HUDEP-2 (cell line): ENCODE data around the gene KLHL17.
"Not testable (repeated sequence)": the region's sequence is repeated elsewhere in the genome, so short reads cannot be mapped to it uniquely, and the experiment has no call there.

Experiments used
- DNase-seq, 76 experiments: peaks; one replicate each; lab custom pipeline; 2025; ENCODE audit not compliant: unreplicated experiment in 76 of 76; lab: John Stamatoyannopoulos, UW

Gene KLHL17

DNA sequence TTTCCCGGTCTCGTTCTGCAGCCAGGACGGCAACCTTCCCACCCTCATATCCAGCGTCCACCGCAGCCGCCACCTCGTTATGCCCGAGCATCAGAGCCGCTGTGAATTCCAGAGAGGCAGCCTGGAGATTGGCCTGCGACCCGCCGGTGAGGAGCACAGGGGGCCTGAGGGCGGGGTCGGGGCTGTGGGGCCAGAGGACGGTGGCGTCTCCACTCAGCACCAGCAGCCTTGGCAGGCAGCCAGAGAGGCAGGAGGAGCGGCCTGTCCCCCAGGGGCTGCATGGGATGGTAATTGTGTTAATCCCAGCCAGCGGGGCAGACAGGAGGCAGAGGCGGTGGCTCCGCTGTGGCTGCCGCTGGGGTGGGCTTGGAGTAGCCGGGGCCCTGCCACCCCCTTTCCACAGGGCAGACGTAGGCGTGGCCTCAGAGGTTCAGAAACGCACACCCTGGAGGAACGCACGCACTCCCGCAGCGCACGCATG lies 24.6 kb upstream of the KLHL17 start:
- no peak for DNase-seq

DNA sequence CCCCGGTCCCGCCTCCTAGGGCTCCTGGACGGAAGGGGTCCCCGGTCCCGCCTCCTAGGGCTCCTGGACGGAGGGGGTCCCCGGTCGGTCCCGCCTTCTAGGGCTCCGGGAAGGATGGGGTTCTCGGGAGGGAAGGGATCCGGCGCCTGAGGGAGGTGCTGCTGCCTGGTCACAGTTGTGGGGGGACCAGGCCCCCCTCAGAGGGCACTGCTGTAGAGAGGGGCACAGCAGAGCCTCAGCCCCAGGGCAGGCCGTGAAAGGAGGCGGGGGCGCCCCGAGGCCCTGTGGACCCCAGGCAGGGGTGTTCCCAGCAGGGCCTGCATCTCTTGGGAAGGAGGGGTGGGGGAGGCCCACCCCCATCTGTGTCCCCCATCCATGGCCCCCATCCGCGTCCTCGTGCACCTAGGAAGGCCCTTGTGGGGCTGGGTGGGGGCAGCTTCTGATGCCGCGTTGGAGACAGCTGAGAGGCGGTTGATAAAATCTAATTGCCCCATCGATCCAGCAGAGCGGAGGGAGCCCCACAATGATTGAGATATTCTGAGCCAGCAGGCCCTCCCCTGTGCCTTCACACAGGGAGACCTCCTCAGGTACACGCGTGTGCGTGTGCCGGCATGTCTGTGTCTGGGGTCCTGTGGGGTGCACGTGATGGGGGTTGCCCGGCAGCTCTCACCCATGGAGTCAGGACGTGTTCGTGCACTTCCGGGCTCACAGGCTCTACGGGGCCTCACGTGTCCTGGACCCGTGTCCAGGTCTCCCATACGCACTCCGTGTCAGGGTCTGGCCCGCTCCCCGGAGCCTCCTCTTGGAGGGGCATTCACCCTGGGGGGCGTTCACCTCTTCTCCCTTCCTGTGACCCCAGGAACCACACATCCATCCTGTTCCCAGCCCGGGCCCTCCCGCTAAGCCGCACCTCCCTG lies 23.8 kb upstream of the KLHL17 start:
- no peak for DNase-seq

DNA sequence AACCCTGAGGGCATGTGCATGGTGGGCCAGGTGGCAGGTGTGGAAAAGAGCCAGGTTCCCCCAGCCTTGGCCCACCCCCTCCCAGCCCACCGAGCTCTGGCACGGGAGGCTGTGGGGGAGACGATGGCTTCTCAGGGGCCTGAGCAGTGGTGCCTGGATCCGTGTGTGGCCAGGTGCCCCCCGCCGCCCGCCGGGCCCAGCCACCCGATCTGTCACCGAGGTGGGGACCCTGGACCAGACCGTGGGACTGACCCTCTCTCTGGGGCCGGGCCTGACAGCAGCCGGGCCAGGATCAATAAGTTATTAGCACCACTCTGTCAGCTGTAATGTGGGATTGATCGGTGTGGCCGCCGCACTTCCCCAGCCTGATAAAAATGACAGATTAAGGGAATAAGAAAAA lies 22.9 kb upstream of the KLHL17 start:
- DNase-seq = no peak

GRCh38 chr1:938088-938683 lies 22.2 kb upstream of the KLHL17 start:
- DNase-seq = peak in 51 of 76 experiments; percentile 8 to 68 (median 47)

DNA sequence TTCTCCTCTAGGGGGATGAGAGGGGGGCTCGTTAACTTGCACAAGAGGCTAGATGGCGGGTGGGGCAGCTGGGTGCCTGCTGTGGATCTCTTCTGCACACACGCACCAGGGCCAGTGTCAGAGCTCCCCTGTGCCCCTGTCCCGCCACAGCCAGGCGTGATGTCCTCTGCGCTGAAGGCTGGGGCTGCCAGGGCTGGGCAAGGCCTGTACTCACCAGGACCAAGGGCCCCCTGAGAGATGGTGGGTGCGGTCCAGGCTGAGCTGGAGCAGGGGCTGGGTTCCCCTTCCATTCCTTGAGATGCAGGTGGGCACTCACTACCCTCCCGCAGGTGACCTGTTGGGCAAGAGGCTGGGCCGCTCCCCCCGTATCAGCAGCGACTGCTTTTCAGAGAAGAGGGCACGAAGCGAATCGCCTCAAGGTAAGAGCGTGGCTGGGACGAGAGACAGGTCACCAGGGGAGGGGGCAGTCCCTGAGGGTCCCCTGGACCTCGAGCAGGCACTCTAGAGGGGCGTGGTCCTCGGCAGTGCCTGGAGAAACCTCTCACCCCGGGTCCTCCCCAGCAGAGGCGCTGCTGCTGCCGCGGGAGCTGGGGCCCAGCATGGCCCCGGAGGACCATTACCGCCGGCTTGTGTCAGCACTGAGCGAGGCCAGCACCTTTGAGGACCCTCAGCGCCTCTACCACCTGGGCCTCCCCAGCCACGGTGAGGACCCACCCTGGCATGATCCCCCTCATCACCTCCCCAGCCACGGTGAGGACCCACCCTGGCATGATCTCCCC lies 21.5 kb upstream of the KLHL17 start:
- no peak for DNase-seq

- DNase-seq = no peak
These were observed 20.8 kb upstream of the KLHL17 start for GRCh38 chr1:939511-940106.

DNA sequence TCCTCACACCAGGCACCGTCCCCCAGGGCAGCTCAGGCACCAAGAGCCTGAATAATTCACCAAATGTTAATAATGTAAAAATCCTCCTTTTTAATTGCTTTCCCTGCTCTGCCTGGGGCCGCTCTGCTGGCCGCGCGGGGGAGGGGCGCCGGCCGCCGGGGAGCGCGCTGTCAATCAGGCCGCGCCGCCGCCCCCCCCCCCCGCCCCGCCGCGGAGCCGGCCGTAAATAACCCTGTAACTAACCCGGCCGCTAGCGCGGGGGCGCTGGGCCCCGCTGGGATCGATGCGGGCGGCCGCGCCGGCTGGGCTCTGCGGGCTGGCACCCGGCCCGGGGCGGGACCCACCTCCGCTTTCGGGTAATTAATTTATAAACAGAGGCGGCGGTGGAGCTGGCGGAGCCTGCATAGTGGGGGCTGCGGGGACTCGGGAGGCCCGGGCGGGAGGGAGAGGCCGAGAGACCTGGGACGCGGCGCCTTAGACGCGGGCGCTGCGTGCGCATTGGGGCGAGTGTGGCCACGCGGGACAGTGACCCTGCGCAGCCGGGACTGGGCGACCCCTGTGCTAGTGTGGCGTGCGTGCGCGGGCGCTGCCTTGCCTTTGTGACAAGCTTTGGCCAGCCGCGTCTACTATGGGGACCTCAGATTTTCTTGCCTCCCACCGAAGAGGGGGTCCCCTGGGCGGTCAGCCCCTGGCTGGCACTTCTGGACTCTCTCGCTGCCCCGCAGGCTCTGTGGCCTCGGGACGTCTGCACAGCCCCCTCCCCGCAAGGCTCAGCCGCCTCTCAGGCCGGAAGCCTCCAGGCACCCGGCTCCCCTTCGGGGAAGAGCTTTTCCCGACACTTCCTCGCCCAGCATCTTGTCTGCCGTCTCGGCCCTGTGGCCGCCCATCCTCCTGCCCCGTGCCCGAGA lies 20.0 kb upstream of the KLHL17 start:
- DNase-seq = peak in 56 of 76 experiments; percentile 4 to 84 (median 45)

- DNase-seq = no peak
These were observed 19.3 kb upstream of the KLHL17 start for GRCh38 chr1:941015-941587.

DNA sequence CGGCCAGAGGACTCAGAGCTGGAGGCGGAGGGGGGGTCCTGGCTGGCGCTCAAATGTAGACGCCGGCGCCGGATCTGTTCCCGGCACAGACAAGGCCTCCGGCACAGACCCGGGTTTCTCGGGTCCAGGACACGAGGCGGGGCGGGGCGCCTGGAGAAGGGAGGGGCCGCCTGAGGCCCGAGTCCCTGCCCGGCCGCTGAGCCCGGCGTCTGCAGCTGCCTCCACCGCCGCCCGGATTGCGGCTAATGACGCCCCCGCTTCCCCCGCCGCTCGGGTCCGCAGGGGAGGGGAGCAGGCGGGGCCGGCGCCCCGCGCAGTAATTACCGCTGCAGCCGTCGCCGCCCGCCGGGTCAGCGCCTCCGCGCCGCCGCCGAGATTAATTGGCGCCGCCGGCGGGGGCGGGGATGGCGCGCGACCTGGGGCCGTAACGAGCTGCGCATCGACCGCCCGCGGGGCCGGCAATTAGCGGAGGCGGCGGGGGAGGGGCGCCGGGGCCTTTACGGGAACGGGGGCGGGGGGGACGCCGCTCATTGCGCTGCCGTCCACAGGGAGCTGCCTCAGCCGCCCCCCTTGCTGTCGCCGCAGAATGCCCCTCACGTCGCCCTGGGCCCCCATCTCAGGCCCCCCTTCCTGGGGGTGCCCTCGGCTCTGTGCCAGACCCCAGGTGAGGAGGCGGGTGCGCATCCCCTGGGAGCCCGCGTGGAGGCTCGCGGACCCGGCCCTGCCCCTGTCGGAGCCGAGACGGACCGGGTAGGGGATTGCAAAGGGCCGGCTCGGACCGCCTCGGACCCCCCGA lies 18.6 kb upstream of the KLHL17 start:
- peak in 47 of 76 experiments; percentile 8 to 70 (median 36) for DNase-seq

- no peak for DNase-seq
These were observed 18.0 kb upstream of the KLHL17 start for GRCh38 chr1:942411-942821.

- DNase-seq = no peak
These were observed 17.4 kb upstream of the KLHL17 start for GRCh38 chr1:942864-943533.

DNA sequence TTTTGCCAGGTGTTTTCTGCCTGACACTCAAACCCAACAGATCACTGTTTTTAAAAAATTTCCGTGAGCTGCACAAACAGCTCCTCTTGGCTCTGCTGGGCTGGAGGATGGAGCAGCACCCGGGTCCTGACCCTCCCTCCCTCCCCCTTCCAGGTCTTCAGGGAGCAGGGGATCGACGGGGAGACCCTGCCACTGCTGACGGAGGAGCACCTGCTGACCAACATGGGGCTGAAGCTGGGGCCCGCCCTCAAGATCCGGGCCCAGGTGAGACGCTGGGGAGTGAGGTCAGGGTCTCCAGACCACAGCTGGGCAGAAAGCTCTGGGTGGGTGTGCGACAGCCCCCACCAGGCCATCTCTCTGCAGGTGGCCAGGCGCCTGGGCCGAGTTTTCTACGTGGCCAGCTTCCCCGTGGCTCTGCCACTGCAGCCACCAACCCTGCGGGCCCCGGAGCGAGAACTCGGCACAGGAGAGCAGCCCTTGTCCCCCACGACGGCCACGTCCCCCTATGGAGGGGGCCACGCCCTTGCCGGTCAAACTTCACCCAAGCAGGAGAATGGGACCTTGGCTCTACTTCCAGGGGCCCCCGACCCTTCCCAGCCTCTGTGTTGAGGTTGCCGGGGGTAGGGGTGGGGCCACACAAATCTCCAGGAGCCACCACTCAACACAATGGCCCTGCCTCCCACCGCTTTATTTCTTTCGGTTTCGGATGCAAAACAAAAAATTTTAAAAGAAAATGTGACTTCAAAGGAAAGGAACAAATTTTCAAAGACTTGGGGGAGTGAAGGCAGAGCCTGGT lies 16.6 kb upstream of the KLHL17 start:
- DNase-seq = no peak

GRCh38 chr1:944341-945325 lies 15.8 kb upstream of the KLHL17 start:
- DNase-seq = no peak

DNA sequence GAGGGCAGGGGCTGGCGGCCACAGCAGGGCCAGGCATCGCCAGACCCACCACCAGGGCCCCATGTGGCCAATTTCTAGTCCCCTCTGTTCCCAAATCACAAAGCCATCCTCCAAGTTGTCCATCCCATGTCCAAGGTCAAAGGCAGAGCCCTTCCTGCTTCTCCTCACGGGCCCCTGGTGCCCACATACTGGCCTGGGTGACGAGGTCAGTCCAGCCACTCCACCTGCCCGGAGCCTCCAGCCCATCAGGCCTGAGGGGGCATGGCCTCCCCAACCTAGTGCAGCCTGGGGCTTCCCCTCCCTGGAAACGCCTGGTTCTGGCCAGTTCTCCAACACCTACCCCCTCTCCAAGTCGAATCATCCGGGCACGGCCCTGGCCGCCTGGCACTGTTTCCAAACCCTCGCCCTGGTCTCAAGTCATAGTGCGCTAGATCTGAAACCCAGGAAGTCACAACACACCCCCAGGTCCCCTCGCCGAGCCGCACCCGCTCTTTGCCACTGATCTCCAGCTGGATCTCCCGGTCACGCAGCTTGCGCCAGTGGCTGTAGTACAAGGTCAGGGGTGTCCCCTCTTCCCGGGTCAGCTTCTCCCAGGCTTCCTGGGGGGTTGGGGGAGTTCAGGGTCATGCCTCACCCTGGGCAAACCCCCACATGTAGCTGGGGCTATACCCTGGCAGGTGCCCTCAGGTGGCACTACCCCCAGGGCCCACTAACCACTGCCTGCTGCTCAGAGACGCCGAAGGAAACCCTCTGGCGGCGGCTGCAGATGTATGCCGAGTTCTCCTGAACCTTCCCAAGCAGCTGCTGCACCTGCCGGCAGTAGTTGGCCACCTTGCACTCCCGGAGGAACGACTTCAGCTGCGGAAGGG lies 14.5 kb upstream of the KLHL17 start:
- no peak for DNase-seq

DNA sequence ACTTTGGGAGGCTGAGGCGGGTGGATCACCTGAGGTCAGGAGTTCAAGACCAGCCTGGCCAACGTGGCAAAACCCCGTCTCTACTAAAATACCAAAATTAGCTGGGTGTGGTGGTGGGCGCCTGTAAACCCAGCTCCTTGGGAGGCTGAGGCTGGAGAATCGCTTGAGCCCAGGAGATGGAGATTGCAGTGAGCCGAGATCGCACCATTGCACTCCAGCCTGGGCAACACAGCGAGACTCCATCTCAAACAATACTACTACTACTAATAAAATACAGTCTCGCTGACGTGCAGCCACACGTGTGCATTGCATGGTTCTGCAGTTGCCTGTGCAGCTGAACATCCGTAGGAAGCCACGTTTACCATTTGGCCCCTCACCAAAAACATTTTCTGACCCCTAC lies 13.6 kb upstream of the KLHL17 start:
- DNase-seq = not testable (repeated sequence)
